Stomach (tissue), 4 donors: ENCODE measurements around the gene WHRN.

Source experiments
- EP300 ChIP-seq: sonication (generic); formaldehyde crosslinking; IDR thresholded peaks from one replicate; pipeline ENCODE4 v1.6.1; 2017; ENCODE audit warnings: antibody characterized with exemption
- POLR2A ChIP-seq, 4 donors: fragments of 450-650 bp; IDR thresholded peaks; one replicate each; pipeline ENCODE4 v1.6.1; 2016; ENCODE audit warnings: antibody characterized with exemption in 4 of 4, control low read depth in 2 of 4, mild to moderate bottlenecking in 1 of 4, moderate library complexity in 1 of 4
- POLR2AphosphoS5 ChIP-seq, 3 donors: sonication (generic); formaldehyde crosslinking; IDR thresholded peaks; one replicate each; pipeline ENCODE4 v1.6.1; 2016; ENCODE audit warnings: antibody characterized with exemption in 3 of 3
- TF ChIP-seq, protein P1 (sequence below), 7 experiments: fragments of 450-650 bp in 4 of 7; fragments of 200-600 bp in 3 of 7; sonication (generic) in 3 of 7; IDR thresholded peaks; one replicate each; pipeline ENCODE4 v1.5.1; 2016 to 2019; ENCODE audit warnings: antibody characterized with exemption in 7 of 7, control low read depth in 2 of 7, mild to moderate bottlenecking in 1 of 7

- TF ChIP-seq, protein P1, sequence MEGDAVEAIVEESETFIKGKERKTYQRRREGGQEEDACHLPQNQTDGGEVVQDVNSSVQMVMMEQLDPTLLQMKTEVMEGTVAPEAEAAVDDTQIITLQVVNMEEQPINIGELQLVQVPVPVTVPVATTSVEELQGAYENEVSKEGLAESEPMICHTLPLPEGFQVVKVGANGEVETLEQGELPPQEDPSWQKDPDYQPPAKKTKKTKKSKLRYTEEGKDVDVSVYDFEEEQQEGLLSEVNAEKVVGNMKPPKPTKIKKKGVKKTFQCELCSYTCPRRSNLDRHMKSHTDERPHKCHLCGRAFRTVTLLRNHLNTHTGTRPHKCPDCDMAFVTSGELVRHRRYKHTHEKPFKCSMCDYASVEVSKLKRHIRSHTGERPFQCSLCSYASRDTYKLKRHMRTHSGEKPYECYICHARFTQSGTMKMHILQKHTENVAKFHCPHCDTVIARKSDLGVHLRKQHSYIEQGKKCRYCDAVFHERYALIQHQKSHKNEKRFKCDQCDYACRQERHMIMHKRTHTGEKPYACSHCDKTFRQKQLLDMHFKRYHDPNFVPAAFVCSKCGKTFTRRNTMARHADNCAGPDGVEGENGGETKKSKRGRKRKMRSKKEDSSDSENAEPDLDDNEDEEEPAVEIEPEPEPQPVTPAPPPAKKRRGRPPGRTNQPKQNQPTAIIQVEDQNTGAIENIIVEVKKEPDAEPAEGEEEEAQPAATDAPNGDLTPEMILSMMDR (IDR thresholded peaks at IDR 0.05), result no peak
- no peak for TF ChIP-seq POLR2A (IDR thresholded peaks at IDR 0.05)
- TF ChIP-seq EP300, result no peak
- no peak for TF ChIP-seq POLR2AphosphoS5 (IDR thresholded peaks at IDR 0.05)
Observed at GRCh38 chr9:114529285-114529684, 24.0 kb upstream of the WHRN start.
